Activated naive CD4-positive, alpha-beta T cell treated with anti-CD3 and anti-CD28 coated beads, Interleukin-2, amount 50 U/mL, for 24 hours (primary cell): ENCODE measurements around the gene UNCX.
A peak's percentile ranks its signal among the peaks of the same experiment; 100 is the strongest.
"Not testable (repeated sequence)": the region's sequence is repeated elsewhere in the genome, so short reads cannot be mapped to it uniquely, and the experiment has no call there.

Experiments
- H3K27ac Mint-ChIP-seq: one replicate; pipeline ENCODE4 v1.8.0; 2021; ENCODE audit warnings: mild to moderate bottlenecking, mixed read lengths
- H3K27me3 Mint-ChIP-seq: one replicate; pipeline ENCODE4 v1.8.0; 2021; ENCODE audit warnings: mixed read lengths
- H3K36me3 Mint-ChIP-seq: one replicate; pipeline ENCODE4 v1.8.0; 2021; ENCODE audit warnings: mixed read lengths
- H3K4me1 Mint-ChIP-seq: one replicate; pipeline ENCODE4 v1.8.0; 2021; ENCODE audit warnings: mixed read lengths
- H3K4me3 Mint-ChIP-seq: one replicate; pipeline ENCODE4 v1.8.0; 2021; ENCODE audit warnings: mild to moderate bottlenecking, mixed read lengths
- H3K9me3 Mint-ChIP-seq: one replicate; pipeline ENCODE4 v1.8.0; 2021; ENCODE audit warnings: mixed read lengths

UNCX gene

DNA sequence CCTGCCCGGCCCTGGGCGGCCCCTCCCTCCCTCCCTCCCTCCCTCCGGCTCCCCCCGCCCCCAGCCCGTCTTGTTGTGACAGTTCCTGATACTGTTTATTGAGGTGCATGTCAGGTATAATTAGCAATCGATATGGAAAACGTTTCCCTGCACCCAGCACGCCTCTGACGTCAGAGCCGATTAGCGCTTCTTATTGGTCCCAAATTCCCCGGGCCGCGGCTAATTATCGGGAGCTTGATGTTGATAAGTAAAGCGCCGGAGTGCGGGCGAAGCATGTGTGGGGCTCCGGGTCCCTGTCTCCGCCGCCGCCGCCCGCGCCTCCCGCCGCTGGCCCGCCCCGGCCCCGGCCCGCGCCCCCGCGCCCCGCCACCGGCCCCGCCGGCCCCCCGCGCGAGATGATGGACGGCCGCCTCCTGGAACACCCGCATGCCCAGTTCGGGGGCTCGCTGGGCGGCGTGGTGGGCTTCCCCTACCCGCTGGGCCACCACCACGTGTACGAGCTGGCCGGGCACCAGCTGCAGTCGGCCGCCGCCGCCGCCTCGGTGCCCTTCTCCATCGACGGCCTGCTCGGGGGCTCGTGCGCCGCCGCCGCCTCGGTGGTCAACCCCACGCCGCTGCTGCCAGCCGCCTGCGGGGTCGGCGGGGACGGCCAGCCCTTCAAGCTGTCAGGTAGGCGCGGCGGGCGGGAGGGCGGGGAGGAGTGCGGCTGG lies at the start of gene UNCX:
TSS of gene UNCX (plus strand) at position 250 of the 710 bp plus-strand sequence. CDS start at position 396, 146 bp downstream.
- peak within 1 kb of the TSS; percentile 68 for H3K4me3 Mint-ChIP-seq
- H3K27me3 Mint-ChIP-seq = peaks cover 45% of the 10 kb centered on the region
- no peaks in the 10 kb centered on the region for H3K36me3 Mint-ChIP-seq
- H3K4me1 Mint-ChIP-seq = peaks cover 30% of the 10 kb centered on the region
- H3K9me3 Mint-ChIP-seq = no peaks in the 10 kb centered on the region
- H3K27ac Mint-ChIP-seq = peak within 1 kb of the TSS; percentile 91

GRCh38 chr7:1187127-1187526 lies 45.5 kb upstream of the UNCX start:
- Mint-ChIP-seq H3K27ac (no peak overlapping the region), H3K4me3 (no peak overlapping the region), H3K36me3 (no peaks in the 10 kb centered on the region), H3K9me3 (no peaks in the 10 kb centered on the region), H3K4me1 (peaks cover 23% of the 10 kb centered on the region), H3K27me3 (peaks cover 7% of the 10 kb centered on the region)

DNA sequence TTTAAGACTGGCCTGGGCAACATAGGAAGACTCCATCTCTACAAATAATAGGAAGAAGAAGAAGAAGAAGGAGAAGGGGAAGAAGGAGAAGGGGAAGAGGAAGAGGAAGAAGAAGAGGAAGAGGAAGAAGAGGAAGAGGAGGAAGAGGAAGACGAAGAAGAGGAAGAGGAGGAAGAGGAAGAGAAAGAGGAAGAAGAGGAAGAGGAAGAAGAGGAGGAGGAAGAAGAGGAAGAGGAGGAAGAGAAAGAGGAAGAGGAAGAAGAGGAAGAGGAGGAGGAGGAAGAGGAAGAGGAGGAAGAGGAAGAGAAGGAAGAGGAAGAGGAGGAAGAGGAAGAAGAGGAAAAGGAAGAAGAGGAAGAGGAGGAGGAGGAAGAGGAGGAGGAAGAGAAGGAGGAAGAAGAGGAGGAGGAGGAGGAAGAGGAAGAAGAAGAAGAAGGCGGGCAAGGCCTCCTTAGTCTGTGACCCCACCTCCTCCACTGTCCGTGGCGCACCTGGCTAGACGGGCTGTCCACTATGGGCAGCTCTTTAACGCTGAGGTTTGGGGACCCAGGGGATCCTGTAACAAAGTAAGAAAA lies 43.9 kb upstream of the UNCX start:
- Mint-ChIP-seq H3K27ac (no peak overlapping the region), H3K27me3 (peaks cover 5% of the 10 kb centered on the region)

DNA sequence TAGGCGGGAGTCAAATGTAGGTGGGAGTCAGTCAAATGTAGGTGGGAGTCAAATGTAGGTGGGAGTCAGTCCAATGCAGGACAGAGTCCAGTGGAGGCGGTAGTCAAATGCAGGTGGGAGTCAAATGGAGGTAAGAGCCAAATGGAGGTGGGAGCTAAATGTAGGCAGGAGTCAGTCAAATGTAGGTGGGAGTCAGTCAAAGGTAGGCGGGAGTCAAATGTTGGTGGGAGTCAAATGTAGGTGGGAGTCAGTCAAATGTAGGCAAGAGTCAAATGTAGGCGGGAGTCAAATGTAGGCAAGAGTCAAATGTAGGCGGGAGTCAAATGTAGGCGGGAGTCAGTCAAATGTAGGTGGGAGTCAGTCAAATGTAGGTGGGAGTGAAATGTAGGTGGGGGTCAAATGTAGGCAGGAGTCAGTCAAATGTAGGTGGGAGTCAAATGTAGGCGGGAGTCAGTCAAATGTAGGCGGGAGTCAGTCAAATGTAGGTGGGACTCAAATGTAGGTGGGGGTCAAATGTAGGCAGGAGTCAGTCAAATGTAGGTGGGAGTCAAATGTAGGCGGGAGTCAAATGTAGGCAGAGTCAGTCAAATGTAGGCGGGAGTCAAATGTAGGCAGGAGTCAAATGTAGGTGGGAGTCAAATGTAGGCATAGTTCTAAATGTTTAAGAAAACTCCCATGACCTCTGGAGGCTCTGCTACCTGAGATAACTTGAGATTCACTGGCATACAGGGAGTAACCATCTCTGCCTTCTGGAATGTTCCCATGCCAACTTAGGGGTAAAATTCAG lies 42.5 kb upstream of the UNCX start:
- no peaks in the 10 kb centered on the region for H3K36me3 Mint-ChIP-seq
- H3K27ac Mint-ChIP-seq = no peak overlapping the region
- H3K27me3 Mint-ChIP-seq = peaks cover 3% of the 10 kb centered on the region
- H3K9me3 Mint-ChIP-seq = no peaks in the 10 kb centered on the region
- H3K4me3 Mint-ChIP-seq = no peak overlapping the region
- peaks cover 24% of the 10 kb centered on the region for H3K4me1 Mint-ChIP-seq

More for the DNA sequence above, 43.9 kb upstream of the UNCX start:
- Mint-ChIP-seq H3K36me3 (no peaks in the 10 kb centered on the region), H3K4me1 (peaks cover 24% of the 10 kb centered on the region), H3K4me3 (no peak overlapping the region), H3K9me3 (no peaks in the 10 kb centered on the region)

DNA sequence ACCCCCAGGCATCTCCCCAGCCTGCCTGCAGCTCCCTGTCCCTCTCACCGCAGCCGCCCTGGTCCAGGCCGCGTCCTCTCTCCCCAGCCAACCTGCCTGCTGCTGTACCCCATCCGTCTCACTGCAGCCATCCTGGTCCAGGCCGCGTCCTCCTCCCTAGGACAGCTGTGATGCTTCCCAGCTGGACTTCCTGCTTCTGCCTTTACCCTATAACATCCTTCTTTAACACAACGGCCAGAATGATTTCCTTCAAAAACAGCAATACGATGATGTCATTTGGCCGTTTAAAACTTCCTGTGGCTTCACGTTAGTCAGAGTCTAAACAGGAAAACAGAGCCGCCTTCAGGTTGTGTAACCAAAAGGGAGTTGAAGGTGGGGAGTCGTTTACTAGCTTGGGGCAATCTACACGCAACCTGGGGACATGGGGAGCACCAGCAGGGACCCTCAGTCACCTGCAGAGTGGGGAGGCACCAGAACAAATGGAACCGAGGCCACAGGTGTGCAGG lies 40.4 kb upstream of the UNCX start:
- H3K27ac Mint-ChIP-seq = peak overlapping the region; percentile 94
- H3K4me3 Mint-ChIP-seq = peak overlapping the region; percentile 60
- H3K36me3 Mint-ChIP-seq = no peaks in the 10 kb centered on the region
- no peaks in the 10 kb centered on the region for H3K9me3 Mint-ChIP-seq
- H3K27me3 Mint-ChIP-seq = no peaks in the 10 kb centered on the region
- peaks cover 24% of the 10 kb centered on the region for H3K4me1 Mint-ChIP-seq

DNA sequence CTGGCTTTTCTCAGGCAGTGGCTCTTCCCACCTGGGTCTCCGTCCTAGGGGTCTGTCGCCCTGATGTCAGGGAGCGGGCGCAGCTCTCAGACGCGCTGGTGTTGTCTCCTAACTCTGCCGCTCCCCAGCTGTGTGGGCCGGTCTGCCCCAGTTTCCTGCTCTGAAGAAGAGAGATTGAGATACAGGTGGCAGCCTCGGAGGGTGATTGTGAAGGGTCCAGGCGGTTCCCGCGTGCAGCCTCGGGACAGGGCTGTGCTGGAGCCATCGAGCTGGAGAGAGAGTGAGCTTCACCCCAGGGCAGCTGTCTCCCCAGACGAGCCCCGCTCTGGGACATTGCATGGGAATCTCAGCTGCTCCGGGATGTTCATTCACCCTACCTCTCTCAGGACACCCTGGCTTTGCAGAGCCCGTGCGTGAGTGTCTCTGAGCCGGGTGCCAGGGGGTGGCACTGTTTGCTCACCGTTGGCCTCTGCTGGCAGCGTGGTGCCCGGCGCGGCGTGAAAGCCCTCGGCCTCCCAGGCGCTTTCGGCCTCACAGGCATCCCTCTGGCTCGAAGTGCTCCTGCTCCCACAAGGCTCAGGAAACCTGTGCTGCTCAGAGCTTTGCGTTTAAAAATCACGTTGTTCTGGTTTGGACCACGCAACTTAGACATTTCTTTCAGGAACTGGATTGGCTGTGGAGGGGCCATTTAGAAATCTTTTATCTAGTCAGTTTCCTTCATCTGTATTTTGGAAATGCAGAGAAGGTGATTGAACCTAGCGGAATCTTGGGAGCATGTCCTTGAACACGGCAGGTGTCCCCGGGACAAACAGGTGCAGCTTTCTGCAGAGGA lies 38.9 kb upstream of the UNCX start:
- Mint-ChIP-seq H3K9me3 (no peaks in the 10 kb centered on the region), H3K4me3 (no peak overlapping the region), H3K27ac (no peak overlapping the region), H3K36me3 (no peaks in the 10 kb centered on the region), H3K27me3 (no peaks in the 10 kb centered on the region), H3K4me1 (peaks cover 24% of the 10 kb centered on the region)

- not testable (repeated sequence) for H3K27me3 Mint-ChIP-seq, H3K36me3 Mint-ChIP-seq, H3K27ac Mint-ChIP-seq, H3K9me3 Mint-ChIP-seq, H3K4me3 Mint-ChIP-seq
- peaks cover 11% of the 10 kb centered on the region for H3K4me1 Mint-ChIP-seq
Measured at GRCh38 chr7:1196441-1196840, 36.2 kb upstream of the UNCX start.

DNA sequence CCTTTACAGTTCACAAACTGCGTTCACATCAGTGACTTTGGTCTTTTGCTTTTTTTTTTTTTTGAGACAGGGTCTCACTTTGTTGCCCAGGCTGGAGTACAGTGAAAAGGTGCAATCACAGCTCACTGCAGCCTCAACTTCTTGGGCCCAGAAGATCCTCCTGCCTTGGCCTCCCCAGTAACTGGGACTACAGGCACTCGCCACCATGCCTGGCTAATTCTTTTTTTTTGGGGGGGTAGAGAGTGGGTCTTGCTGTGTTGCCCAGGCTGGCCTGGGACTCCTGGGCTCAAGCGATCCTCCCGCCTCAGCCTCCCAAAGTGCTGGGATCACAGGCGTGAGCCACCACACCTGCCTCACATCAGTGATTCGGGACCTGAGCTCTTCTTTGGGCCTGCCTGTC lies 35.7 kb upstream of the UNCX start:
- Mint-ChIP-seq H3K27me3 (peaks cover 4% of the 10 kb centered on the region), H3K9me3 (no peaks in the 10 kb centered on the region), H3K4me3 (no peak overlapping the region), H3K36me3 (no peaks in the 10 kb centered on the region), H3K4me1 (peaks cover 6% of the 10 kb centered on the region), H3K27ac (no peak overlapping the region)

DNA sequence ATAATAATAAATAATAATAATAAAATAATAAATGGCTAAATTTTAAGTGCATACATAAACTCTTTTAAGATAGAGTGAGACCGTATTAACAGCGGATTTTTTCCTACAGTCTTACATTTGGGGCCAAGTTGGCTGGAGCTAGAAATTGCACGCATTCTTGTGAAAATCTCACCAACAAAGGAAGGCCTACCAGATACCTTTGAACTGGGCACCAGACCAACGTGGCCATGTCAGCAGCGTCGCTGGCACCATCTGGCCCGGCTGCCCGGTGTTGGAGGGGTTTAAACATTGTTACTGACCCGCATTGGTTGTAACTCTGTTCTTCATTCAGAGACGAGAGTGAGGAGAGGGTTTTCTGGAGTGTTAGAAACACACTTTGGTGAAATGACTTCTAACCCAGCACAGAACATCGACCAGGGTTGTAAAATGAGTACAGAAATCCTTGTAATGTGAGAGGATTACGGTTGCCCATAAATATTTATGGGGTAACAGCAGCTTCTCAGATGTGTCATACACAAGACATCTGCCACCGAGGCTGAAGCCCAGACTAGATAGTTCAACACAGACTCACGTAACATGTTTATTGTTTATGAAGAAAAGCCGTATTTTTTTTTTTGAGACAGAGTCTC lies 34.6 kb upstream of the UNCX start:
- H3K36me3 Mint-ChIP-seq = no peaks in the 10 kb centered on the region
- H3K9me3 Mint-ChIP-seq = no peaks in the 10 kb centered on the region
- no peaks in the 10 kb centered on the region for H3K4me1 Mint-ChIP-seq
- H3K27me3 Mint-ChIP-seq = peaks cover 5% of the 10 kb centered on the region
- no peak overlapping the region for H3K27ac Mint-ChIP-seq
- no peak overlapping the region for H3K4me3 Mint-ChIP-seq

GRCh38 chr7:1200045-1200444 lies 32.6 kb upstream of the UNCX start:
- Mint-ChIP-seq H3K27ac (no peak overlapping the region), H3K36me3 (no peaks in the 10 kb centered on the region), H3K27me3 (peaks cover 6% of the 10 kb centered on the region)

GRCh38 chr7:1201916-1202315 lies 30.8 kb upstream of the UNCX start:
- no peak overlapping the region for H3K27ac Mint-ChIP-seq
- no peaks in the 10 kb centered on the region for H3K9me3 Mint-ChIP-seq
- no peaks in the 10 kb centered on the region for H3K4me1 Mint-ChIP-seq
- H3K27me3 Mint-ChIP-seq = peaks cover 6% of the 10 kb centered on the region
- H3K4me3 Mint-ChIP-seq = no peak overlapping the region
- no peaks in the 10 kb centered on the region for H3K36me3 Mint-ChIP-seq

More at GRCh38 chr7:1200045-1200444, 32.6 kb upstream of the UNCX start:
- Mint-ChIP-seq H3K9me3 (no peaks in the 10 kb centered on the region), H3K4me3 (no peak overlapping the region), H3K4me1 (no peaks in the 10 kb centered on the region)

DNA sequence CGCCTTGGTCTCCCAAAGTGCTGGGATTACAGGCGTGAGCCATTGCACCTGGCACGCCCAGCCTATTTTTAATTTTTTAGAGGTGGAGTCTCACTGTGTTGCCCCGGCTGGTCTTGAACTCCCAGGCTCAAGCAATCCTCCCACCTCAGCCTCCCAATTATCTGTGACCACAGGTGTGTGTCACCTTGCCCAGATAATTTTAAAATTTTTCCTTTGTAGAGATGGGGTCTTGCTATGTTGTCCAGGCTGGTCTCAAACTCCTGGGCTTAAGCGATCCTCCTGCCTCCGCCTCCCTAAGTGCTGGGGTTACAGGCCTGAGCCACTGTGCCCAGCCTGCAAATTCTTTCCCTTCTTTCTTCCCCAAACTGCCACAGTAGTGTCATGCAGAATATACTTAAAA lies 29.8 kb upstream of the UNCX start:
- not testable (repeated sequence) for H3K4me1 Mint-ChIP-seq, H3K4me3 Mint-ChIP-seq, H3K27ac Mint-ChIP-seq, H3K9me3 Mint-ChIP-seq, H3K27me3 Mint-ChIP-seq, H3K36me3 Mint-ChIP-seq

GRCh38 chr7:1204460-1205140 lies 28.1 kb upstream of the UNCX start:
- Mint-ChIP-seq H3K36me3 (no peaks in the 10 kb centered on the region), H3K9me3 (no peaks in the 10 kb centered on the region), H3K4me3 (no peak overlapping the region), H3K27me3 (peaks cover 10% of the 10 kb centered on the region), H3K27ac (no peak overlapping the region), H3K4me1 (no peaks in the 10 kb centered on the region)

- not testable (repeated sequence) for H3K4me3 Mint-ChIP-seq, H3K9me3 Mint-ChIP-seq
Measured at GRCh38 chr7:1205742-1206141, 26.9 kb upstream of the UNCX start.

More at GRCh38 chr7:1205742-1206141, 26.9 kb upstream of the UNCX start:
- H3K27ac Mint-ChIP-seq, H3K4me1 Mint-ChIP-seq, H3K36me3 Mint-ChIP-seq: not testable (repeated sequence)
- peaks cover 15% of the 10 kb centered on the region for H3K27me3 Mint-ChIP-seq
